Rectal smooth muscle tissue (tissue), 1 donor: ENCODE data around the gene TMEM88.

ENCODE experiments used
- H3K27ac ChIP-seq: one replicate; pipeline ENCODE4 v1.7.0; 2013; ENCODE audit warnings: low read depth, low read length, inconsistent platforms
- H3K27me3 ChIP-seq: one replicate; pipeline ENCODE4 v1.7.0; 2013; ENCODE audit warnings: low read length; ENCODE audit not compliant: control insufficient read depth, insufficient read depth
- H3K36me3 ChIP-seq: one replicate; pipeline ENCODE4 v1.7.0; 2013; ENCODE audit warnings: low read length; ENCODE audit not compliant: control insufficient read depth, insufficient read depth
- H3K4me1 ChIP-seq: one replicate; pipeline ENCODE4 v1.7.0; 2013; ENCODE audit warnings: low read length; ENCODE audit not compliant: control insufficient read depth, insufficient read depth
- H3K4me3 ChIP-seq: one replicate; pipeline ENCODE4 v1.7.0; 2013; ENCODE audit warnings: low read length
- H3K9ac ChIP-seq: one replicate; pipeline ENCODE4 v1.7.0; 2013; ENCODE audit warnings: low read length

Gene TMEM88

GRCh38 chr17:7880076-7880868 is 25.4 kb downstream of the TMEM88 start:
- no peaks in the 10 kb centered on the region for H3K36me3 ChIP-seq
- no peaks in the 10 kb centered on the region for H3K27me3 ChIP-seq
- no peaks in the 10 kb centered on the region for H3K4me1 ChIP-seq
- H3K4me3 ChIP-seq, result no peak overlapping the region
- H3K27ac ChIP-seq, result no peak overlapping the region
- H3K9ac ChIP-seq, result no peak overlapping the region

GRCh38 chr17:7881276-7882054 is 26.6 kb downstream of the TMEM88 start:
- no peaks in the 10 kb centered on the region for H3K27me3 ChIP-seq
- H3K4me3 ChIP-seq, result no peak overlapping the region
- peaks cover 6% of the 10 kb centered on the region for H3K4me1 ChIP-seq
- no peak overlapping the region for H3K27ac ChIP-seq
- no peak overlapping the region for H3K9ac ChIP-seq
- H3K36me3 ChIP-seq, result no peaks in the 10 kb centered on the region

- Histone ChIP-seq H3K27me3 (no peaks in the 10 kb centered on the region), H3K27ac (no peak overlapping the region), H3K9ac (no peak overlapping the region), H3K4me3 (no peak overlapping the region), H3K4me1 (peaks cover 12% of the 10 kb centered on the region), H3K36me3 (no peaks in the 10 kb centered on the region)
Measured at GRCh38 chr17:7882068-7882467, 27.2 kb downstream of the TMEM88 start.

GRCh38 chr17:7882629-7883028 is 27.8 kb downstream of the TMEM88 start:
- H3K27ac ChIP-seq, result no peak overlapping the region
- peaks cover 13% of the 10 kb centered on the region for H3K4me1 ChIP-seq
- peak overlapping the region; percentile 30 for H3K4me3 ChIP-seq

GRCh38 chr17:7883781-7884386 is 29.0 kb downstream of the TMEM88 start:
- H3K9ac ChIP-seq, result no peak overlapping the region
- peak overlapping the region; percentile 16 for H3K27ac ChIP-seq
- H3K4me1 ChIP-seq, result peaks cover 25% of the 10 kb centered on the region
- no peaks in the 10 kb centered on the region for H3K27me3 ChIP-seq
- peak overlapping the region; percentile 14 for H3K4me3 ChIP-seq
- no peaks in the 10 kb centered on the region for H3K36me3 ChIP-seq

More at GRCh38 chr17:7882629-7883028, 27.8 kb downstream of the TMEM88 start:
- H3K9ac ChIP-seq, result no peak overlapping the region
- H3K36me3 ChIP-seq, result no peaks in the 10 kb centered on the region
- no peaks in the 10 kb centered on the region for H3K27me3 ChIP-seq

GRCh38 chr17:7884581-7885366 is 29.9 kb downstream of the TMEM88 start:
- peaks cover 34% of the 10 kb centered on the region for H3K4me1 ChIP-seq
- H3K27me3 ChIP-seq, result no peaks in the 10 kb centered on the region
- H3K36me3 ChIP-seq, result no peaks in the 10 kb centered on the region
- H3K4me3 ChIP-seq, result peak overlapping the region; percentile 94
- peak overlapping the region; percentile 44 for H3K9ac ChIP-seq
- peak overlapping the region; percentile 81 for H3K27ac ChIP-seq

GRCh38 chr17:7885367-7886226 is 30.7 kb downstream of the TMEM88 start:
- H3K4me3 ChIP-seq, result peak overlapping the region; percentile 94
- peaks cover 39% of the 10 kb centered on the region for H3K4me1 ChIP-seq
- H3K36me3 ChIP-seq, result peaks cover under 1% of the 10 kb centered on the region
- H3K9ac ChIP-seq, result peak overlapping the region; percentile 87
- H3K27ac ChIP-seq, result peak overlapping the region; percentile 81
- no peaks in the 10 kb centered on the region for H3K27me3 ChIP-seq

GRCh38 chr17:7886227-7887037 is 31.6 kb downstream of the TMEM88 start:
- Histone ChIP-seq H3K4me1 (peaks cover 39% of the 10 kb centered on the region), H3K27ac (peak overlapping the region; percentile 81), H3K9ac (peak overlapping the region; percentile 67), H3K4me3 (peak overlapping the region; percentile 94), H3K36me3 (peaks cover 7% of the 10 kb centered on the region), H3K27me3 (no peaks in the 10 kb centered on the region)

- Histone ChIP-seq H3K36me3 (peaks cover 10% of the 10 kb centered on the region), H3K27ac (peak overlapping the region; percentile 81), H3K4me3 (peak overlapping the region; percentile 94), H3K4me1 (peaks cover 39% of the 10 kb centered on the region), H3K9ac (peak overlapping the region; percentile 67), H3K27me3 (no peaks in the 10 kb centered on the region)
Measured at GRCh38 chr17:7887038-7887481, 32.2 kb downstream of the TMEM88 start.

- Histone ChIP-seq H3K4me1 (peaks cover 39% of the 10 kb centered on the region), H3K27me3 (no peaks in the 10 kb centered on the region), H3K36me3 (peaks cover 11% of the 10 kb centered on the region), H3K9ac (peak overlapping the region; percentile 25), H3K4me3 (peak overlapping the region; percentile 94), H3K27ac (peak overlapping the region; percentile 81)
Measured at GRCh38 chr17:7887482-7888183, 32.8 kb downstream of the TMEM88 start.
